Amniotic stem cell (primary cell): Measurements from ENCODE around the gene PDZD7.
"Not testable (repeated sequence)": the region's sequence is repeated elsewhere in the genome, so short reads cannot be mapped to it uniquely, and the experiment has no call there.

Source experiments
- DNase-seq: peaks from one replicate; lab custom pipeline; 2025; lab: John Stamatoyannopoulos, UW

Gene PDZD7

DNA sequence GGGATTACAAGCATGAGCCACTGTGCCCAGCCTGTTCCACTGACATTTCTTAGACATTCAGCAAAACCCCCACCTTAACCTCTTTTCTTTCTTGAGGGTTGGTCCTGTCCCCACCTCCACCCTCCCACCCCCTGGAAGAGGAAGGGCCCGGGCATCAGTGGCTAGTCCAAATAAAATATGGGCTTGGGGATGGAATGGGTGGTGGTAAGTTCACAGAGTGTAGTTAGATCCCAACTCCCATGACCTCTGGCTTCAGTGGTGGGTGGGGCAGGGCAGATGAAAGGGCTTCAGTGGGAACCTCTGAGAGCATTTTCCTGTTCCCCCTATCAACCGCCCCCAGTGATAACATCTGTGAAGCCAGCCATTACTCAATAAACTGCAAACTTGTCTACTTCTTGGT lies 9.9 kb upstream of the PDZD7 start:
- DNase-seq: no peak

DNA sequence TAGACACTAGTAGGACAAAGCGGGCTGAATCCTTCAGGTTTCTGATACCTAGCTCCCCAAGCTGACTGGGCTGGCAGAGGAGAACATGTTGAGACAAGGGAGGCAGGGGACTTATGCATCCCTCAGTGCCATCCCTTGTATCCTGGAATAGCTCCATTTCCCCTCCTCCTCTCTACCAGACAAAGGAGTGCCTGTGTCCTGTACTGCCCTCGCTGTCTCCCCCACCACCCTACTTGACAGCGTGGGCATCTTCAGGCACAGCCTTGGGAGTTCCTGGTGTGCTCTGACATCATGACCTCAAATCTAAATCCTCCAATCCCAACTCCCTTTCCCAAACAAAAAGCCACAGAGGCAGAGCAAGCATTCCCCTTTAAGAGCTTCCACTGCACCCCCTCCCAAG lies 9.1 kb upstream of the PDZD7 start:
- DNase-seq: no peak

DNA sequence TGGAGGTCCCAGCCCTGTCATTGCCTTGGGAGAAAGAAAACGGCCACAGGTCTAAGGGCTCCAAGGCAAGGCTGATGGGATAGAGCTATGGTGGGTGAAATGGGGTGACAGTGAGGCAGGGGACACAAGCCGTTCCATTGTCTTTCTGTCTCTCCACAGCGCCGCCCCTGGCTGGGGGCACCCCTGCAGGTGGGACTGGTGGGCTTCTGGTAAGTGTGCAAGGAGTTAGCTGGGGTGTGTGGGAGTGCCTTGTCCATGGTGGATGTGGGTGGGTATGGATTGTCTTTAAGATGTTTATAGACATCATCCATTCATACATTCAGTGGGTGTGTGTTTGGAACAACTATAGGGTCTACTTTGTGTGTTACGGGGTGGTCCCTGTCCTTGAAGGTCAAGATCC lies 7.6 kb upstream of the PDZD7 start:
- no peak for DNase-seq

- DNase-seq: no peak
Measured at GRCh38 chr10:101036726-101037125, 5.8 kb upstream of the PDZD7 start.

- DNase-seq: no peak
Measured at GRCh38 chr10:101035916-101036702, 5.2 kb upstream of the PDZD7 start.

DNA sequence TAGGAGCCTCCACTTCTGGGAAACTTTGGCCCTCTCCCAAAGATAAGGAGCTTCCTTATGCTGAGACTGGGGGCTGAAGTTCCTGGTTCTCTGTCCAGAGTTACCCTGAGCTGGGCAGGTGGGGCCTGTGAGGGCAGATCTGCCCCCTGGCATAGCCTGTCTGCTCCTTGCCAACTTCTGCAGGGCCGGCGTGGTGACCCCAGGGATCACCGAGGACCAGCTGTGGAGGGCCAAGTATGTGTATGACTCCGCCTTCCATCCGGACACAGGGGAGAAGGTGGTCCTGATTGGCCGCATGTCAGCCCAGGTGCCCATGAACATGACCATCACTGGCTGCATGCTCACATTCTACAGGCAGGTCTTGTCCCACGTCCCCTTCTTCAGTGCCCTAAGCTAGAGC lies 4.4 kb upstream of the PDZD7 start:
- DNase-seq: no peak

GRCh38 chr10:101034404-101034803 lies 3.5 kb upstream of the PDZD7 start:
- DNase-seq: not testable (repeated sequence)

GRCh38 chr10:101033276-101033675 lies 2.3 kb upstream of the PDZD7 start:
- DNase-seq: no peak

GRCh38 chr10:101032637-101033224 lies 1.8 kb upstream of the PDZD7 start:
- peak; percentile 75 for DNase-seq

DNA sequence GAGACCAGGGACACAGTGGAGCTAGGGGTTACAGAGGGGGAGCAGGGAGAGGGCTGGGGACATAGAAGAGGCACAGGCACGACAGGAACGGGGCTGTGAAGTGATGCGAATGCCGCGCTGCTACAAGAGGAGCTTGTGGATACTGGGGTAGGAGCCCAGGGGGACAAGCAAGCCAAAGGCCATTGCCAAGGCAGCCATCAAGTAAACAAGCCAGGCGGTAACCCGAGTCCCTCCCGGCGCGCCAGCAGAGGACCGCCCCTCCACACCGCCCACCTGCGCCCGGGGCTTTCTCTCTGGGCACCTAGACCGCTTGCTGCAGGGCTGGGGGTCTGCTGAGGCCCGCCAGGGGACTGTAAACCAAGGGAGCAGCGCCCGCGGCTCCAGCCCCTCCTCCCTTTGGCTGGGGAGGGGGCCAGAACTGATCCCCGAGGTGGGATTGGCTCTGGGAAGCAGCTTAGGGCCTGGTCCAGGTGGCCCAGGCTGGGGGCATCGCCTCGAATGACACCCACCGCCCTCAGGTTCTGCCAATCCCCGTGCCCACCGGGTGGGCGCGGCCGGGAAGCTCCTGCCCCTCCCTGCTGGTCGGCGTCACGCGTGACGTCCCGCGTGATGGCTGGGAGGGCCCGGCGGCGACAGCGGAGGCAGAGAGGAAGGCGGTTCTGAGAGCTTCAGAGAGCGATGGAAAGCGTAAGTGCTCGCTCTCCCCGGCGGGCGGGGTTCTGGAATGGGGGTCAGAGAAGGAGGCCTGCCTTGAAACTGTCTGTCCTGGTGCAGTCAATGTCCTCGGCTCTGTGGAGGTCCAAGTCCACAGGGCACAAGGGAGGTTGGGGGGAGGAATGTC lies 1.1 kb upstream of the PDZD7 start:
- DNase-seq: peak; percentile 40

GRCh38 chr10:101030496-101031127 lies 317 bp downstream of the PDZD7 start:
- no peak for DNase-seq

- no peak for DNase-seq
Measured at GRCh38 chr10:101029520-101030295, 1.2 kb downstream of the PDZD7 start.

- no peak for DNase-seq
Measured at GRCh38 chr10:101028446-101029337, 2.2 kb downstream of the PDZD7 start.

DNA sequence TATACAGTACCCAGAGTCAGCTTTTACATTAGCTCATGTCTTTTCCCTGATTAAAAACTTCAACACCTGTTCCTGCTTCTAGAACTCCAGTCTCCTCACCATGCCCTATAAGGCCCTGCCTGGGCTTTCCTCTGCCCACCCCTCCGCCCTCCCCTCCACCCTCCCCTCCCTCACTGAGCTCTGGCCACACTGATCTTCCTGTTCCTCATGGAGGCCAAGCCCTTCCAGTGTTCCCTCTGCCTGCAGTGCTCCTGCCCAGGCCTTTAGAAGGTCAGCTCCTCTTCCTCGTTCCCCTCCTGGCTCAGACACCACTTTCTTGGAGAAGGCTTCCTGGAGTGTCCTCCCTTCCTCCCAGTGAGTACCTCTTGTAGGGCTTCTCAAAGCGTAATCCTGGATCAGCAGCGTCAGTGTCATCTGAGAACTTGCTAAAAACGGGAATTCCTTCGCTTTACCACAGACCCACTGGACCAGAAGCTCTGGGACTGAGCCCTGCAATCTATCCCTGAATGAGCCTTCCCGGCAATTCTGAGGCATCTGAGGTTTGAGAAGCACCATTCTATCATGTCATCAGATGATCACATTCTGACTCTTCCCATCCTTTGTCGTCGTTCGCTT lies 3.7 kb downstream of the PDZD7 start:
- no peak for DNase-seq

DNA sequence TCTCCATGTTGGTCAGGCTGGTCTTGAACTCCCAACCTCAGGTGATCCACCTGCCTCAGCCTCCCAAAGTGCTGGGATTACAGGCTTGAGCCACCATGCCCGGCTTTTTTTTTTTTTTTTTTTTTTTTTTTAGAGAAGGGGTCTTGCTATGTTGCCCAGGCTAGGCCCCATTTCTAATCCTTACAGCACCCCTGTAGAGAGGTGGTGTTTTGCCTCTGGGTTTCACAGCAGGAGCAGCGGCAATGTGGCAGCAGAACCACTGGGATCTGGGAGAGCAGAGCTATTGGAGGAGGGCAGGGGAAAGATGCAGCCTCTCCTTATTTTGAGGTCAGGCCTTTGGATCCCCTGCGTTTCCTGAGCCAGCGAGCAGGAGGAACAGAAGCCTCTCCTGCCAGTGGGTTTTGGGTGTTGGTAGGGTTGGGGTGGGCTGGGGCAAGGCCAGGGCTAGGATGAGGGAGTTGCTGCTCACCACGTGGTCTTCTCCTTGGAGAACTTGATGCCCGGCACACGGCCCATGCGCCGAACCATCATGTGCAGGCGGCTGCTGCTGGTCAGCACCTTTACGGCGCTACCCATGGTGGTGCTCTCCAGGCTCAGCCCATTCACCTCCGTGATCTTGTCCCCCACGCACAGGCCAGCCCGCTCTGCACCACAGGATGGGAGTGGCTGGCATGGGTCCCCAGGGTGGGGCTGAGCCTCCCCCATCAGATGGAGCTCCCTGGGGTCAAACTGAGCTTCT lies 7.8 kb downstream of the PDZD7 start:
- DNase-seq: no peak

GRCh38 chr10:101021692-101022251 lies 9.2 kb downstream of the PDZD7 start:
- no peak for DNase-seq

DNA sequence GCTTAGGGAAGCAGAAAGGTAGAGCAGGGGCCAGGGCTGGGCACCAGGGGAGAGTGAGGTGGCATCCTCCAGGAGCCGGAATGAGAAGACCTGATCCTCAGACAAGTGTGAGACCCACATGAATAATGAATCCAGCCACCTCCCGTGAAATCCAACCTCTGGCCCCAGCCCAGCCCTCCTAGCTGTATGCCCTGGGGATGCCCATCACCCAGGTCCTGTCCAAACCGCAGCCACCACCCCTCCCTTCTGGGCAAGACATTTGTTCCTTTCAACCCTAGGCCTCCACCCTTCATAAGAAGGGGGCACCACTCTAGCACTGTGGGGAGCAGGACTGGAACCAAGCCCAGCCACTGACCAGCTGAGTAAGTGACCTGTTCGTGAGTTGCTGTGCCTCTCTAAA lies 9.7 kb downstream of the PDZD7 start:
- DNase-seq: no peak

DNA sequence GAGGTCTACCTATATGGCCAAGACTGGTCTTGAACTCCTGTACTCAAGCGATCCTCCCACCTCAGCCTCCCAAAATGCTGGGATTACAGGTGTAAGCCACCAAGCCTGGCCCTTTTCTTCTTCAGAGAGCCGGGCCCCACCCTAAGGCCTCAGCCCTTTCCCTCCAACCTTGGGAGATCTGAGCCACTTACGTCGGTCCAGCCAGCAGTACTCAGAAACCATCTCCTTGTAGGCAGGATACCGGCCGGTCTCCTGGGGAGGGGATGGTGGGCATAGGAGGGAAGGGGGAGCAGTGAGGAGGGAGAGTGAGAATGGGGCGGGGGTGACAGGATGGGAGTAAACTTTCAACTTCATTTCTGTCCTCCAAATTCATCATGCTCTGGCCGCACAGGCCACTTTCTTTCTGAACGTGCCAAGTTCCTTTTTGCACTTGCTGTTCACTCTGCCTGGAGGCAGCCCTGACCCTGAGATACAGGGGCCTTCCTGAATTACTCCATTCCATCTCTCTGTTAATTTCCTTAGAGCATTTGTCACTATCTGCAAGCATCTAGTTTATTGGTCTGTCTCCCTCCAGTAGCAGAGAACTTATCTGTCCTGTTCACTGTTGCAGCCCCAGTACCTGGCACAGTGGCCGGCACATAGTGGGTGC lies 10.4 kb downstream of the PDZD7 start:
- no peak for DNase-seq

DNA sequence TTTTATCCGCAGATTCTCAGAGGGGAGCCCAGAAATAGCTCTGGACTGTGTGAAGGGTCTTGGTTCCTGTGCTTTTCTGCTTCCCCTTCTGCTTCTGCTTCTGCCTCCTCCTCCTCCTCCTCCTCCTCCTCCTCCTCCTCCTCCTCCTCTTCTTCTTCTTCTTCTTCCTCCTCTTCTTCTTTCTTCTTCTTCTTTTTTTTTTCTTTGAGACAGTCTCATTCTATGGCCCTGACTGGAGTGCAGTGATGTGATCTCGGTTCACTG lies 11.6 kb downstream of the PDZD7 start:
- DNase-seq: no peak
